ENCODE data around the gene PSMB4.

DNA sequence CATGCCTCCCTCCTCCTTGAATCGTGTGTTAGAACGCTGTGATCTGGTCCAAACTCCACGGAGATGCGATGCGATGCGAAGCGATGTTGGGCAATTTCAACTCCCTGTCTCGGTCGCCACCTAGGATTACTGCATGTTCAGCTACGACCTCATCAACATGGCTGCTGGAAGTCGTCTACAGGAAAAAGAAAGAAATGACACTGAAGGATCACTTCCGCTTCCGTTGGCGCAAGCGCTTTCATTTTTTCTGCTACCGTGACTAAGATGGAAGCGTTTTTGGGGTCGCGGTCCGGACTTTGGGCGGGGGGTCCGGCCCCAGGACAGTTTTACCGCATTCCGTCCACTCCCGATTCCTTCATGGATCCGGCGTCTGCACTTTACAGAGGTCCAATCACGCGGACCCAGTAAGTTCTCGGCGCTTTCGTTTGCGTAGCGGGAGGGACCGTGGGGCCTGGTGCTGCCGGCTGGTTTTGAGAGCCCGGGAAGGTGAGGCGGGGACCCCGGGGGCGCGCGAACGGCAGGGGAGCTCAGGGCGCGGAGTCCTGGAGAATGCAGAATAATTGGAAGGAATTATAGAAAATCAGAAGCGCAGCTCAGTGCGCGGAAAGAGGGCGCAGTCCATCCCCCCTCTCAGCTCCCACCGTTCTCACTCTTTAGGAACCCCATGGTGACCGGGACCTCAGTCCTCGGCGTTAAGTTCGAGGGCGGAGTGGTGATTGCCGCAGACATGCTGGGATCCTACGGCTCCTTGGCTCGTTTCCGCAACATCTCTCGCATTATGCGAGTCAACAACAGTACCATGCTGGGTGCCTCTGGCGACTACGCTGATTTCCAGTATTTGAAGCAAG, at the start of gene PSMB4:
- TF ChIP-seq, protein P1, sequence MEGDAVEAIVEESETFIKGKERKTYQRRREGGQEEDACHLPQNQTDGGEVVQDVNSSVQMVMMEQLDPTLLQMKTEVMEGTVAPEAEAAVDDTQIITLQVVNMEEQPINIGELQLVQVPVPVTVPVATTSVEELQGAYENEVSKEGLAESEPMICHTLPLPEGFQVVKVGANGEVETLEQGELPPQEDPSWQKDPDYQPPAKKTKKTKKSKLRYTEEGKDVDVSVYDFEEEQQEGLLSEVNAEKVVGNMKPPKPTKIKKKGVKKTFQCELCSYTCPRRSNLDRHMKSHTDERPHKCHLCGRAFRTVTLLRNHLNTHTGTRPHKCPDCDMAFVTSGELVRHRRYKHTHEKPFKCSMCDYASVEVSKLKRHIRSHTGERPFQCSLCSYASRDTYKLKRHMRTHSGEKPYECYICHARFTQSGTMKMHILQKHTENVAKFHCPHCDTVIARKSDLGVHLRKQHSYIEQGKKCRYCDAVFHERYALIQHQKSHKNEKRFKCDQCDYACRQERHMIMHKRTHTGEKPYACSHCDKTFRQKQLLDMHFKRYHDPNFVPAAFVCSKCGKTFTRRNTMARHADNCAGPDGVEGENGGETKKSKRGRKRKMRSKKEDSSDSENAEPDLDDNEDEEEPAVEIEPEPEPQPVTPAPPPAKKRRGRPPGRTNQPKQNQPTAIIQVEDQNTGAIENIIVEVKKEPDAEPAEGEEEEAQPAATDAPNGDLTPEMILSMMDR (conservative IDR thresholded peaks at IDR 0.05; ENCODE audit: low read length): peak; percentile 56
- TF ChIP-seq EZH2phosphoT487 (IDR thresholded peaks at IDR 0.05; ENCODE audit: borderline replicate concordance): no peak
